ENCODE results near the gene CDKN2B-AS1. TPM values are rescaled to one million over a fixed set of nuclear protein-coding genes. Genes with fewer than 3 reads are reported as not detected.

CDKN2B-AS1 gene
- total and polyA plus RNA-seq, 2 donors (not counting 1 experiment from before 2014, with no cell fraction given): 1.3 to 2.5 TPM

GRCh38 chr9:22005021-22005701 is 10.6 kb downstream of the CDKN2B-AS1 start:
- Histone ChIP-seq H4K20me1 (ENCODE audit: control insufficient read depth, insufficient read depth, low read length, poor library complexity, severe bottlenecking) (peaks cover 8% of the 10 kb centered on the region), H3K27ac (ENCODE audit: low read length in 2 of 2) (no peak overlapping the region), H3K9me3 (ENCODE audit: control extremely low read depth in 1 of 3, control insufficient read depth in 2 of 3, insufficient read depth in 1 of 3, low read length in 2 of 3) (peaks cover 0 to 16% (median 0%) of the 10 kb centered on the region in 3 donors), H3K79me2 (ENCODE audit: control insufficient read depth, insufficient read depth, low read length) (no peaks in the 10 kb centered on the region), H2AFZ (ENCODE audit: insufficient read depth, low read depth, low read length, poor library complexity, severe bottlenecking) (no peak overlapping the region), H3K27me3 (replicated peaks in 1 of 4; ENCODE audit: control extremely low read depth in 1 of 4, control insufficient read depth in 3 of 4, insufficient read depth in 4 of 4, low read length in 3 of 4) (peaks cover 0 to 47% (median 44%) of the 10 kb centered on the region in 4 experiments), H3K9ac (ENCODE audit: low read length) (no peak overlapping the region), H3K36me3 (replicated peaks in 1 of 2; ENCODE audit: control extremely low read depth in 1 of 2, control insufficient read depth in 1 of 2, extremely low read depth in 1 of 2, insufficient read depth in 2 of 2, low read length in 1 of 2) (no peaks in the 10 kb centered on the region), H3K4me3 (ENCODE audit: control extremely low read depth in 1 of 5, extremely low read depth in 1 of 5, insufficient read depth in 1 of 5, low read depth in 2 of 5, low read length in 4 of 5) (no peak overlapping the region), H3K4me2 (replicated peaks; ENCODE audit: low read depth, low read length, poor library complexity, severe bottlenecking) (peak overlapping the region; percentile 51), H3K4me1 (ENCODE audit: control insufficient read depth in 2 of 2, insufficient read depth in 2 of 2, low read length in 2 of 2) (peaks cover 30 to 41% of the 10 kb centered on the region in 2 donors)
- ATAC-seq (ENCODE audit: low read depth) (no peak), DNase-seq (peak; percentile 57)
- H3K4me3 Mint-ChIP-seq: peak overlapping the region; percentile 66
- H3K27me3 Mint-ChIP-seq: peaks cover 53% of the 10 kb centered on the region
- peaks cover 34% of the 10 kb centered on the region for H3K4me1 Mint-ChIP-seq
- no peaks in the 10 kb centered on the region for H3K9me3 Mint-ChIP-seq (ENCODE audit: insufficient read depth)
- WGBS (ENCODE audit: insufficient coverage): 14% methylated on average over 20 of the region's 25 CpGs
- TF ChIP-seq CTCF (IDR thresholded peaks at IDR 0.05) (no peak), EZH2 (IDR thresholded peaks at IDR 0.05; ENCODE audit: borderline replicate concordance, insufficient read depth, low read depth, low read length, poor library complexity, severe bottlenecking) (peak; percentile 50)
- intact Hi-C loops (cut with micrococcal nuclease): loop anchor here (2.0 kb wide), 2 partner anchors 16 to 32 kb away; no protein-coding TSS in a partner anchor
- POLR2A ChIA-PET: no interaction called here
- no peak overlapping the region for H3K27ac Mint-ChIP-seq
- CTCF ChIA-PET: no interaction called here
